HAP-1 (cell line): ENCODE data around the gene ACTN1.

ENCODE experiments used
- DNase-seq, 2 experiments: peaks; one replicate each; pipeline ENCODE4 v3.0.0-alpha.2; 2016 to 2020; ENCODE audit warnings: low spot score in 2 of 2
- H3K27me3 ChIP-seq: fragments of 250-450 bp; sonication (Bioruptor Pico); 2 replicates; pipeline ENCODE4 v1.5.1; 2020; ENCODE audit warnings: low read depth, mild to moderate bottlenecking, moderate library complexity
- H3K36me3 ChIP-seq: fragments of 250-450 bp; sonication (Bioruptor Pico); replicated peaks from 2 replicates; pipeline ENCODE4 v1.5.1; 2020; ENCODE audit warnings: mild to moderate bottlenecking
- H3K4me1 ChIP-seq: fragments of 250-450 bp; sonication (Bioruptor Pico); 2 replicates; pipeline ENCODE4 v1.5.1; 2020; ENCODE audit warnings: mild to moderate bottlenecking
- H3K4me3 ChIP-seq: fragments of 250-450 bp; sonication (Bioruptor Pico); 2 replicates; pipeline ENCODE4 v1.5.1; 2020; ENCODE audit warnings: mild to moderate bottlenecking, moderate library complexity
- H3K9me3 ChIP-seq: fragments of 250-450 bp; sonication (Bioruptor Pico); 2 replicates; pipeline ENCODE4 v1.5.1; 2020; ENCODE audit warnings: mild to moderate bottlenecking, moderate library complexity
- in situ Hi-C: fragments of 300-500 bp; cut with MboI; formaldehyde crosslinking; loops from 3 replicates; pipeline ENCODE4 v1.14.3; 2020; ENCODE audit warnings: low sequenced_read_pairs, inconsistent platforms, mixed read lengths

The ACTN1 gene

GRCh38 chr14:68937471-68938270, 41.4 kb downstream of the ACTN1 start:
- in situ Hi-C loops: no loop called here
- no peak for DNase-seq

GRCh38 chr14:68936980-68937379, 42.1 kb downstream of the ACTN1 start:
- Histone ChIP-seq H3K4me3 (no peak overlapping the region), H3K9me3 (no peaks in the 10 kb centered on the region), H3K27me3 (no peaks in the 10 kb centered on the region), H3K36me3 (no peaks in the 10 kb centered on the region), H3K4me1 (peaks cover 3% of the 10 kb centered on the region; the same call in 1 of the 2 replicates)
- DNase-seq: no peak
- in situ Hi-C loops: no loop called here

More at GRCh38 chr14:68937471-68938270, 41.4 kb downstream of the ACTN1 start:
- no peak overlapping the region for H3K4me3 ChIP-seq
- peaks cover 3% of the 10 kb centered on the region; the same call in 1 of the 2 replicates for H3K4me1 ChIP-seq
- no peaks in the 10 kb centered on the region for H3K27me3 ChIP-seq
- H3K9me3 ChIP-seq: no peaks in the 10 kb centered on the region
- no peaks in the 10 kb centered on the region for H3K36me3 ChIP-seq

- Histone ChIP-seq H3K4me1 (peaks cover 3% of the 10 kb centered on the region; the same call in 1 of the 2 replicates), H3K9me3 (no peaks in the 10 kb centered on the region), H3K36me3 (no peaks in the 10 kb centered on the region), H3K27me3 (no peaks in the 10 kb centered on the region), H3K4me3 (no peak overlapping the region)
- no peak for DNase-seq
- in situ Hi-C loops: no loop called here
These were observed 42.6 kb downstream of the ACTN1 start for GRCh38 chr14:68936476-68936875.

GRCh38 chr14:68935761-68936214, 43.3 kb downstream of the ACTN1 start:
- peaks cover 3% of the 10 kb centered on the region; the same call in 1 of the 2 replicates for H3K4me1 ChIP-seq
- H3K27me3 ChIP-seq: no peaks in the 10 kb centered on the region
- no peak overlapping the region for H3K4me3 ChIP-seq
- DNase-seq: no peak
- no peaks in the 10 kb centered on the region for H3K9me3 ChIP-seq
- H3K36me3 ChIP-seq: no peaks in the 10 kb centered on the region
- in situ Hi-C loops: no loop called here

GRCh38 chr14:68934066-68934465, 45.0 kb downstream of the ACTN1 start:
- H3K36me3 ChIP-seq: no peaks in the 10 kb centered on the region
- DNase-seq: no peak
- in situ Hi-C loops: no loop called here
- H3K27me3 ChIP-seq: no peaks in the 10 kb centered on the region
- no peaks in the 10 kb centered on the region for H3K4me1 ChIP-seq
- H3K4me3 ChIP-seq: no peak overlapping the region
- no peaks in the 10 kb centered on the region for H3K9me3 ChIP-seq

GRCh38 chr14:68932686-68933085, 46.4 kb downstream of the ACTN1 start:
- Histone ChIP-seq H3K4me1 (no peaks in the 10 kb centered on the region), H3K36me3 (no peaks in the 10 kb centered on the region)
- in situ Hi-C loops: no loop called here

GRCh38 chr14:68932231-68932630, 46.9 kb downstream of the ACTN1 start:
- Histone ChIP-seq H3K27me3 (no peaks in the 10 kb centered on the region), H3K4me1 (no peaks in the 10 kb centered on the region), H3K9me3 (no peaks in the 10 kb centered on the region), H3K4me3 (no peak overlapping the region), H3K36me3 (no peaks in the 10 kb centered on the region)
- DNase-seq: no peak
- in situ Hi-C loops: no loop called here

More at GRCh38 chr14:68932686-68933085, 46.4 kb downstream of the ACTN1 start:
- no peak for DNase-seq
- no peak overlapping the region for H3K4me3 ChIP-seq
- no peaks in the 10 kb centered on the region for H3K9me3 ChIP-seq
- H3K27me3 ChIP-seq: no peaks in the 10 kb centered on the region

GRCh38 chr14:68931474-68932051, 47.5 kb downstream of the ACTN1 start:
- H3K36me3 ChIP-seq: no peaks in the 10 kb centered on the region
- in situ Hi-C loops: no loop called here
- H3K9me3 ChIP-seq: no peaks in the 10 kb centered on the region
- no peak for DNase-seq
- no peaks in the 10 kb centered on the region for H3K27me3 ChIP-seq
- H3K4me3 ChIP-seq: no peak overlapping the region
- H3K4me1 ChIP-seq: no peaks in the 10 kb centered on the region

- no peak for DNase-seq
- H3K4me3 ChIP-seq: no peak overlapping the region
- H3K36me3 ChIP-seq: no peaks in the 10 kb centered on the region
- H3K9me3 ChIP-seq: 0 out of 2 replicates have a peak, but pooled peaks cover 4% of the 10 kb centered on the region
- no peaks in the 10 kb centered on the region for H3K4me1 ChIP-seq
- in situ Hi-C loops: no loop called here
- H3K27me3 ChIP-seq: no peaks in the 10 kb centered on the region
These were observed 48.0 kb downstream of the ACTN1 start for GRCh38 chr14:68931063-68931462.

- no peaks in the 10 kb centered on the region for H3K4me1 ChIP-seq
- H3K27me3 ChIP-seq: no peaks in the 10 kb centered on the region
- in situ Hi-C loops: no loop called here
- no peak overlapping the region for H3K4me3 ChIP-seq
- peaks cover 8% of the 10 kb centered on the region; the same call in 1 of the 2 replicates for H3K9me3 ChIP-seq
- DNase-seq: no peak
- H3K36me3 ChIP-seq: peaks cover 3% of the 10 kb centered on the region
These were observed 49.3 kb downstream of the ACTN1 start for GRCh38 chr14:68929623-68930307.

- no peak for DNase-seq
- Histone ChIP-seq H3K4me1 (no peaks in the 10 kb centered on the region; the same call in 1 of the 2 replicates), H3K36me3 (peaks cover 3% of the 10 kb centered on the region), H3K9me3 (peaks cover 8% of the 10 kb centered on the region; the same call in 1 of the 2 replicates), H3K4me3 (no peak overlapping the region), H3K27me3 (no peaks in the 10 kb centered on the region)
- in situ Hi-C loops: no loop called here
These were observed 50.1 kb downstream of the ACTN1 start for GRCh38 chr14:68928770-68929550.

GRCh38 chr14:68927956-68928675, 51.0 kb downstream of the ACTN1 start:
- Histone ChIP-seq H3K36me3 (peaks cover 8% of the 10 kb centered on the region), H3K27me3 (no peaks in the 10 kb centered on the region), H3K9me3 (peaks cover 8% of the 10 kb centered on the region; the same call in 1 of the 2 replicates), H3K4me3 (no peak overlapping the region), H3K4me1 (no peaks in the 10 kb centered on the region; the same call in 1 of the 2 replicates)
- no peak for DNase-seq
- in situ Hi-C loops: no loop called here

- no peaks in the 10 kb centered on the region; the same call in 1 of the 2 replicates for H3K4me1 ChIP-seq
- no peak for DNase-seq
- peaks cover 8% of the 10 kb centered on the region for H3K36me3 ChIP-seq
- in situ Hi-C loops: no loop called here
- no peak overlapping the region for H3K4me3 ChIP-seq
- H3K27me3 ChIP-seq: no peaks in the 10 kb centered on the region
- H3K9me3 ChIP-seq: peaks cover 8% of the 10 kb centered on the region; the same call in 1 of the 2 replicates
These were observed 52.0 kb downstream of the ACTN1 start for GRCh38 chr14:68927089-68927488.
